ENCODE data around the gene DUXA.

DNA sequence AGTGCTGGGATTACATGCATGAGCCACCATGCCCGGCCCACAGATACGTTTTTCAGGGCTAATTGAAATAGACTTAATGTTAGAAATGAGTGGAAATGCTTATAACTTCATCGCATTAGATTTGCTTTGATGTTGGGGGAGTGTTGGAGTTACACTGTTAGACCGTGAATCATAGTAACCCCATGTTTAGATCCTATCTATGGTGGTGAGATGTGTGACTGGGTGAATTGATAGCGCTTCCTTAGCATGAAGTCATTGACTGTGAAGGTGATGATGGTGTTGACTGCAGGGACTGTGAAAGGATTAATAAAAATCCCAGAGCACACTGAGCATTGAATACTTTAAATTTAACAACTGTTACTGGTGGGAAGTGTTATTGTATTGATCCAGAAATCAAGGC, 25.7 kb upstream of the DUXA start:
- no peak for TF ChIP-seq POLR2AphosphoS5 (IDR thresholded peaks at IDR 0.05; ENCODE audit: insufficient read depth, low read depth, low read length)
- TF ChIP-seq JUN (IDR thresholded peaks at IDR 0.05; ENCODE audit: borderline replicate concordance, insufficient read depth, insufficient read length, low read depth), result no peak
- no peak for TF ChIP-seq CTCF (IDR thresholded peaks at IDR 0.05; ENCODE audit: extremely low read depth in 1 of 2, insufficient read depth in 1 of 2, low read depth in 1 of 2, low read length in 2 of 2)
- TF ChIP-seq POLR2A (IDR thresholded peaks at IDR 0.05; ENCODE audit: low read depth, low read length), result no peak
- TF ChIP-seq MAX (IDR thresholded peaks at IDR 0.05; ENCODE audit: insufficient read depth, insufficient read length), result no peak
